HG02610 (cell line): ENCODE data around the gene LINC01488.

Experiments
- ATAC-seq: cut with Tn5 transposase; IDR thresholded peaks from one replicate; pipeline ENCODE4 v1.9.1; 2021; ENCODE audit warnings: mild to moderate bottlenecking, moderate library complexity; ENCODE audit not compliant: unreplicated experiment

LINC01488 gene

DNA sequence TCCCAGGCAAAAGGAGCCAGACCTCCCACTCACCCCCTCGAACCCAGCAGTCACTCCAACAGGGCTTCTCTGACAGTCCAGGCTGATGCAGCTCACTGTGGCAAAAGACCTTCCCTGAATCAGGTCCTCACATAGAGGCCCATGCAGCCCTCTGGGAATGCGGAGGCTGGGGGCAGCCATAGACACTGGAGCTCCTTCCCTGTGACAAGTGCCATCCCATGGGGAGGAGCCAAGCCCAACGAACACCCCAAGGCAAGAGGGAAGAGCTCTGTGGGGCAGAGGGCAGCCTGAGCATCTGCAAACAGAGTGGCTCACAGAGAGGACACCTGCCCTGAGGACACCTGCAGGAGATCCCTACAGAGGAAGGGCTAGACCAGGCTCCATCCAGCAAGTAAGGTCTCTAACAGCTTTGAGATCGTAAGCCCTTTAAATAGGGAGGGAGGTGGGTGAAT lies at the start of gene LINC01488:
LINC01488 (plus strand) TSS at position 271 of the 452 bp plus-strand sequence.
- no peak for ATAC-seq

DNA sequence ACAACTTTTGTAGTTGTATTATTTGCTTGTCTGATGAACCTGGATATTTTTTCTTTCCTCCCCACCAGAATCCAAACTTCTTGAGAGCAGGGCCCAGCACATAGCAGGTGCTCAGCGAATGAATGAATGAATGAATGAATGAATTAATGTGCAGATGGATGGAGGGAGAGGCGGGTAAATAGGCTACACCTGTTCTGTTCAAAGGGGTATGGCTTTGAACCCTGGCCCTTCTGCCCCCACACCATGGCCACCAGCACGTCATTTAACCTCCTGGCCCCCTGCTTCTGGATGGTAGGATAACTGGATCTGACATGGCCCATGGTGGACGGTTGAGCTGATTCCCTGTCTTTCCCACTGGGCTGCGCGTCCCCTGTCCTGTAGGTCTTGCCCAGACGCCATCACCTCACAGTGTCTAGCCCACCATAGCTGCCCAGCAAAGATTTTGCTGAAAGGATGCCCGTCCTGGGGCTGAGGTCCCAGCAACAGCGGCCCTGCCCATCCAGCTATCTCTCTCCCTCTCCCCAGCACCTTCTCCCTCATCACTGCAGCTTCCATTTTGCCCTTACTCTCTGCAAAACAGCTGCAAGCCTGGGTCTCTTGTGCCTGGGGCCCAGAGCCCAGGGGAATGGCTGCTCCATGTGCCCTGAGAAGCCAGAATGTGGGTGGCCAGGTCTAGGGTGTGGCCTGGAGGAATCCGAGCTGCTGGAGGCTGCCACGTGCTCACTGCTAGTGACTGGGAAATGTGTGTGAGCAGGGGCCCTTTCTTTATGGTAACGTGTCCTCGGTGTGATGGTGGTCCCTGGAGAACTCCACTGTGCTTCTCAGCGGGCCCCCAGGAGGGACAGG lies 49.3 kb upstream of the LINC01488 start:
- no peak for ATAC-seq

DNA sequence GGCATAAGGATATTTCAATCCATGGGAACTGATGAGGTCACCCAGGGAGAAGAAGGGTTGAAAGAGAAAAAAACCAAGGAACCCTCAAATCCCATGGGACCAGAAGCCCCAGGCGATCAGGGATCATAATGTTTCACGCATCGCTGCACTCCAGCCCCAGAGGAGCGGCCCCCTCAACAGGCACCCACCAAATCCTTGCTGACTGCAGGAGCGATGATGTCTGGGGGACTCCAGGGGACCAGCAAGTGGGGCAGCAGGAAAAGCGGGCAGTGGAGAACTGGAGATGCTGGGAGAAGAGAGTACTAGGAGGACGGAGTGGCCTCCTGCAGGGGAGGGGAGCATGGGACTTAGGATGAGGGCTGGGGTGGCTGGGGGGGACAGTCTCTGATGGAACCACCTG lies 47.7 kb upstream of the LINC01488 start:
- no peak for ATAC-seq

DNA sequence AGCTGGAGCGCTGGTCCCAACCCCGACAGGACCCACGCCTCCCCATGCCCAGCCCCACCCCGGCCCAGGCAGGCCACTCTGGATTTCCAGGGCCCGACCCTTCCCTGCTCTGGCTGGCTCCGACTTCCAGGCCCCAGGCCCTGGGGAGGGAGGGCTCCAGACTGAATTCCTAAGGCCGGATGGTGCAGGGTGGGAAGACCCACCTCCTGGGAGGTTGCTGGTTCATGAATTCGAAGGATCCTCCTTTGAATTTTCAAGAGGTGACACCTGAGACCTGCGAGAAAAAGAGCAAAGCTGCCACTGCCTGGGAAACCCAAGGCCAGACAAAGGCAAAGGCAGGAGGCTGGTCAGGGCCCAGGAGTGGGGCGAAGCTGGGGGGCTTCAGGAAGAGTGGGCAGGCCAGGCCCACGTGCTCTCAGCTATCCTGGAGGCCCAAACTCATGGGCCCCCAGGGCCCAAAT lies 47.0 kb upstream of the LINC01488 start:
- no peak for ATAC-seq

DNA sequence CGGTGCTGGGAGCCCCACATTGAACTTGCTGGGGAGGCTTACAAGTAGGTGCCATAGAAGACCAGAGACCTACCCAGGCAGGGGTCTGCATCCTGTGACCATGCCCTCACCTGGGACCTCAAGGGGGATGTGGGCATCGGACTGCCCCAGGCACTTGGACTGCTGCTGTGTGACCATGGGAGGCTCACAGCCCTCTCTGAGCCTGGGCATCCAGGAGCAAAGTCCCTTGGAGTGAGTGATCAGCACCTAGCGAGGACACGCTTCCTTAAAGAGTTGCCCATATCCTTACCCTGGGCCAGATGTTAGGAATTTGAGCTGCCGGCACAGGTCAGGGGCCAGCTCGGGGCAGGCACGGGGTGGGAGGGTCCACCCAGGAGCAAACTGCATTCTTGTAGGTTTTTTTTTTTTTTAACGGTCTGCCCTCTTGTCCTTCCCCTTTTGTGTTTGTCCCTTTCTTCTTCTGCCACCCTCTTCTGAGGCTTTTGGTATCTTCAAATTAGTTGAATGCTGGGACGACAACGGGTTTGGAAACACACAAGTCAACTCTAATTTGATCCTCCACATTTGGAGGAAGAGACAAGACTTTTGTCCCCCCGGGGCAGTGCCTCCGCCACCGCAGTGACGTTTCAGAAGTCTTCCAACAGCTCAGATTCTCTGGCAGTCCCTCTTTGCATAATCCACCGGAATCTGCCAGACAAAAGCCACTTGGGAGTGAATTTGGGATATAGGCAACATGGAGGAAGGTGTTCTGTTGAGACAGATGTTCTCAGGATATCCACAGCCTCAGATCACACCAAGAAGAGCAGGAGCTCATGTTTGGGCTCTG lies 46.1 kb upstream of the LINC01488 start:
- ATAC-seq: no peak

DNA sequence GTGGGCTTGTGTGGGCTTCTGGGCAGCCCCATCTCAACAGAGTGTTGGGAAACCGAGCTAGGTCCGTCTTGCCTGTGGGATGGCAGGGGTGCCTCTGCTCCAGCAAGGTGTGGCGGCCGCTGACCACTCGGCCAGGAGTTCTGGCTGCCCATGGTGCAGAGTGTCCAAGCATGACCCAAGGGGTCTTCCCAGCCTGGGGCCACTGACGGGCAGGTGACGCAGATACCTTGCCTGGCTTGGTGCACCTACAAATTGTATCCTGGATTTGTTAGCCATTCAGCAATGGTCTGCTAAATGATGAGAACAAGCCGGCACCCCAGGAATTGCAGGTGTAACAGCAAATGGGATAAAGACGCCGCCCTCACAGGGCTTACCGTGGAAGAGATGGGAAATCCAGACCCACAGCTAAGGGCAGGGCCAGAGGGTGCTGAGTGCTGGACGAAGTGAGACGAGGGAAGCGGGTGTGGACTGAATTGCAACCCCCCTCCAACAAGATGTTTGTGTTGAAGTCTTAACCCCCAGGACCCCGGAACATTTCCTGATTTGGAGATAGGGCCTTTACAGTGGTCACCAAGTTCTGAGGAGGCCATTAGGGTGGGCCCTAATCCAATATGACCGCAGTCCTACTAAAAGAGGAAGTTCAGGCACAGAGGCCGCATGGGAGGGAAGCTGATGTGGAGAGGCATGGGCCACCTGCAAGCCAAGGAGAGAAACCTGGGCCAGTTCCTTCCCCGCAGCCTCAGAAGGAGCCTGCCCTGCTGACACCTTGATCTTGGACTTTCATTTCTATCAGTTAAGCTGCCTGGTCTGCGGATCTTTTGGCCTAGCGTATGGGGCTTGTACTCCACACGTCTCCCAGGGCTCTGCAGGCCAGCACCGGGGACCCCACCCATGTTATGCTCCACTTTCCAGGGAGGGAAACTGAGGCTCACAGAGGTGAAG lies 45.2 kb upstream of the LINC01488 start:
- no peak for ATAC-seq

DNA sequence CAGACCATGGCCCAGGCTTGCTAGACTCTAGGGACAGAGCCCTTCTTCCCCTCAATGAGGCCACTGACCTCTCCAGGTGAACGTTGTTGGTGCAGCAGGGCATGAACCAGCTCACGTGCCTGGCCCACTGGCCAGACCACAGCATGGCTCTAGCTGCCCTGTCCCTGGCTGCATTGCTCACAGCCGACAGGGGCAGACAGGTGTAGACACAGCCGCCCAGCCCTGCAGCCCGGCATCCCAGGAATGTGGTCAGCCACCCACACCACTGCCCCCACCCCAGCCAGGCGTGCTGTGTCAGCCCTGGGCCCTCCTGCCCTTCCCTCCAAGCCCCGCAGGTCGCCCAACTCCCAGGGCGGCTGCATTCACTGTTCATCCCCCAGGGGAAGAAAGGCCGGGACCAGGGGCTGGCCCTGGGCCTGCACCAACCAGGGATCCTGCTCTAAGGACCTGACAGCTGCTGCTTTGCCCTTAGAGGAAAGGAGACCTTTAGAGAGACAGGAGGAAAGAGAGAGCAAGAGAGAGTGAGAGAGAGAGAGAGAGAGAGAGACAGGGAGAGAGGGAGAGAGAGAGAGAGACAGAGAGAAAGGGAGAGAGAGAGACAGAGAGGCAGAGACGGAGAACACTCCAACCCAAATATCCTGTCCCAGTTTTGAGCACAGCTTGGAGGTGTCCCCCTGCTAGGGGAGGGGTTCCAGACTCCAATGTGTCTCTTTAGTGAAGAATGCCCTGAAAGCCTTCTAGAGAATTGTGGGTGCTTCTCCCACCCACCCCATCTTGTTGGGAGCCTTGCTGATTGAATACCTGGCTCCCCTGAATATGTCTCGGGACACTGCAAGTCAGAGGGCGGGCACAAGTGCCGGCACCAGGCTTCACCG lies 44.2 kb upstream of the LINC01488 start:
- ATAC-seq: no peak

DNA sequence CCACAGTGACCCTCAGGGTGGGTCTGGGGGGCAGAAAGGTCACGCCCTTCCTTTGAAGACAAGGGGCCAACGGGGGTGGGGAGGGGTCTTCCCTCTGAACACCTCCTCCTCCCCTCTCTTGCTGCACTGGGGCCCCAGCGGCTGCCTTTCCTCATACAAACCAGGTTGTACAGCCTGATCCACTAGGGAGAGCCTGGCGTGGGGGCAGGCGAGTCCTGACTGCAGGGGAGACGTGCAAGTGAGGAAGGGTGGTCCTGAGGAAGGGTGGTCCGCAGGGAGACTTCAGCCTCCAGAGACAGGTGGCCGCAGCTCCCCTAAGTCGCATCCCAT lies 43.6 kb upstream of the LINC01488 start:
- no peak for ATAC-seq

DNA sequence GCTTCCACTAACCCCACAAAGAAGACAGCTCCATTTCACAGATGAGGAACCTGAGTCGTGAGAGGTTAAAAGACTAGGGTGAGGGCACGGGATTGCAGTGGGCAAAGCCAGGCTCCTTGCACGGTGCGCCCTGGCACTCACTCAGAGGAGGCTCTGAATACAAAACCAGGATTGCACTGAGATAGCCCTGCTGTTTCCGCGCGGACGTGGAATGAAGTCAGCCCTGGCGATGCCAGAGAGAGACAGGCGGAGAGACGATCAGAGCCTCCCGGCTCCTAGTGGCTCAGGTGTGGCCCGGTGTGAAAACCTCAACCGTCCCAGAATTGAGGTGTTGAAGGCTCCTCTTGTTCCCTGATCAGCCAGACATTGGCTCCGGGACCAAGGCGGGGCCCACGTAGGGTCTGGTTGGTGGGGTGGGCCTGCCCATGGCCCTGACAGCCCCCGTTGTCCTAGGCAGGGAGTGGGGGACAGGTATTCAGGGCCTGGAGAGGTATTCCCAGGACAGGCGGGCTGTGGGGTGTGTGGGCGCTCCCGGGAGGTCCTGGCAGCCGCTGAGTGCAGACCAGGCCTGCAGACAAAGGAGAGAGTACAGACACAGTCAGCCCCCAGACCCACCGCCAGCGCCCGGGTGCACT lies 43.1 kb upstream of the LINC01488 start:
- no peak for ATAC-seq

DNA sequence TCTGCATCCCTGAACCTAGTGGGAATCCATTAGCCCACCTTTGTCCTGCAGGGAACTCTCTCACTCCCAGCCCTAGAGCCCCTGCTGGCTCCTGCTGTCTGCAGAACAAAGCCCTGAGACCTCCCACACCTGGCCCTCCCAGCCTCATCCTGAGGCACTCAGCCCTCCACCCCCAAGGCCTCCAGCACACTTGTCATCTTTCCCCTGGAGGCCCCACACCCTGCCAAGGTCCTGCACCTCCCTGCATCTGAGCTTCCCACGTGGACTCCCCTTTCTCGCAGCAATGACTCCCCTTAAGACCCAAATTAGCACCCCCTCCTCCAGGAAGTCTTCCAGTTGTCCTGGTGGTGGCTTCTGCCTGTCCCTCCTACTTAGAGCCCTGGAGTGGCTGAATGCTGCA lies 42.3 kb upstream of the LINC01488 start:
- ATAC-seq: no peak

DNA sequence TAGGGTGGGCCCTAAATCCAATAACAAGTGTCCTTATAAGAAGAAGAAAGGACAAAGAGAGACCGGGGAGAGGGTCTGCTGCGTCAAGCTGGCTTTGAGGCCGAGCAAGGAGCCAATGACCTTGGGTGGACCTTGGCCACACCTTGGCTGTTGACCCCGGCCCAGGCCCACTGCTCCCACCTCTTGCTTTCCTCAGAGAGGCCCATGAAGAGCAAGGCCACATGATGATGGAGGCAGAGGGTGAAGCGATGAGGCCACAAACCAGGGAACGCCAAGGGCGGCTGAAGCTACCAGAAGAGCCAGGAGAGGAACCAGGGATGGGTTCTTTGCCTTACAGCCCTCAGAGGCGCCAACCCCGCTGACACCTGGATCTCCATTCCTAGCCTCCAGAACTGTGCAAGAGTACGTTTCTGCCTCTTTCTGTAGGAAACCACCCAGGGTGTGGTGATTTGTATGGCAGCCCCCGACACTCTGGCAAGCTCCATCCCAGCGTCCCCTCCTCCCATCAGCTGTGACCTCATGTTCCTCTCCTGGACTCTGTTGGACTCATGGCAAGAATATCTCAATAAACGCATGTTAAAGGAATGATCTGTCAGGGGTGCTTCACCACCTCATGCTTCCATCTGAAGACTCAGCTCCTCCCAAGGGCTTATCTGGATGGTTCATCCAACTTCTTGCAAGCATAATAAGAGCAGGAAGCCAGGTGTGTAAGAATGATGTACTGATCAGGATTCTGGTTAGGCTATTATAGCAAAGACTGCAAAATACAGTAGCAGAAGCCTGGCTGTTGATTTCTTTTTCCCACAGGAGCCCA lies 41.6 kb upstream of the LINC01488 start:
- ATAC-seq: no peak

DNA sequence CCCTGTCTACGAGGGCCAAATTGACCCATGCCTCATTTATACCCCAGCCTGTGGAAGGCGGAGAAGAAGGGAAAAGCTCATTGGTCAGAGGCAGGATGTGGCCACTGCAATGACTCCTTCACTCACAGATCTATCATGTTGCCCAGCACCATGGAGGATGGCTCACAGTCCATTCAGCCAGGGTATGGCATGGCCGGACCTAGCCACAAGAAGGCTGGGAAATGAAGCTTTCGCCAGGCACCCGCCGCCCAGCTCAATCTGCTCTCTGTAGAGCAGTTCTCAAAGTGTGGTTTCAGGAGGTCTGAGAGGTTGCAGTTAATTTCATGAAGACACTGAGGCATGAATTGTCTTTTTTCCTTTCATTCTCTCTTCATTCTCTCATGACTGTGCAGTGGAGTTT lies 40.6 kb upstream of the LINC01488 start:
- no peak for ATAC-seq

DNA sequence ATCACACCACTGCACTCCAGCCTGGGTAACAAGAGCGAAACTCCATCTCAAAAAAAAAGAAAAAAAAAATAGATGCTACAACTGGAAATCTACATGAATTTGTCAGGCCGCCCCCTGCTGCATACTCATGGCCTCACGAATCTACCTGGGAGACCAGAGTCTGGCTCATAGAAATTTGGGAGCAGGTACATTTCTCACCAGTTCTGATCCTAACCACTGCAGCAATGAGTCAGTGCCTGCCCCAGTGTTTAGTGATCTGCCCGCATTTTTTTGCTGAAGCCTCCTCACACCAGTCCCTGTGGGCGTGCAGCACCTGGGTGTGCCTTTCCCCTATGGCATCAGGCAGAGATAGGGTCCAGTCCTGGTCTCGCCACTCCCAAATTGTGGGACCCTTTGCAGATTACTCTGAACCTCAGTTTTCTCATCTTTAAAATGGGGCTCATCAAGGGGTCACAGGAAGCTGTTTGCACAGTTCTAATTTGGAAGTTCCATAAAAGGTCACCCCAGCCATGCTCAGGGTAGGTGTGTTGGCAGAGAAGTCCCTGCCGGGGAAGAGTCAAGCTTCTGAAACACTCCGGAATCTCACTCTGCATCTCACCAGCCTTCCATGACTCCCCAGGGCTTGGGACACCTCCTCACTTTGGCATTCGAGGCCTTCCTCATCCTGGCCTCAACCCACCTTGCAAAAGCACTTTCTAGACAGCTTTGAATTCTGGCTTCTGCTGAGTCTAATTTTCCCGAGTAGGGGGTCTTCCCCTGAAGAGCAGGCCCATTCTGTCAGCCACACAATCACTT lies 39.3 kb upstream of the LINC01488 start:
- no peak for ATAC-seq

DNA sequence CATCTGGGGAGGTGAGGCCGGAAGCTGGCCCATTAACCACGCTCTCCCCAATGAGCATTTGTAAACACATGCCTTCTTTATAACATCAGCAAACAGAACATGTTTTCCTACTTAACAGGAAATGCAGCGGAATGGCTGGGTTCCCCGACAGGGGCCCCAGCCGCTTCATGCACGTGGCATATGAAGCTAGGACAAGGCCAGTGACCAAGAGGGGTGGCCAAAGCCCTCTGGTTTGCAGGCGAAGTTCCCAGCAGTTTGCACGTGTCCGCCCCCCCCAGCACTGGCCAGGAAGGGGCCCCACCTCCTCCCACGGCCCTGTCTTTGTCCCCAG lies 38.7 kb upstream of the LINC01488 start:
- ATAC-seq: no peak

DNA sequence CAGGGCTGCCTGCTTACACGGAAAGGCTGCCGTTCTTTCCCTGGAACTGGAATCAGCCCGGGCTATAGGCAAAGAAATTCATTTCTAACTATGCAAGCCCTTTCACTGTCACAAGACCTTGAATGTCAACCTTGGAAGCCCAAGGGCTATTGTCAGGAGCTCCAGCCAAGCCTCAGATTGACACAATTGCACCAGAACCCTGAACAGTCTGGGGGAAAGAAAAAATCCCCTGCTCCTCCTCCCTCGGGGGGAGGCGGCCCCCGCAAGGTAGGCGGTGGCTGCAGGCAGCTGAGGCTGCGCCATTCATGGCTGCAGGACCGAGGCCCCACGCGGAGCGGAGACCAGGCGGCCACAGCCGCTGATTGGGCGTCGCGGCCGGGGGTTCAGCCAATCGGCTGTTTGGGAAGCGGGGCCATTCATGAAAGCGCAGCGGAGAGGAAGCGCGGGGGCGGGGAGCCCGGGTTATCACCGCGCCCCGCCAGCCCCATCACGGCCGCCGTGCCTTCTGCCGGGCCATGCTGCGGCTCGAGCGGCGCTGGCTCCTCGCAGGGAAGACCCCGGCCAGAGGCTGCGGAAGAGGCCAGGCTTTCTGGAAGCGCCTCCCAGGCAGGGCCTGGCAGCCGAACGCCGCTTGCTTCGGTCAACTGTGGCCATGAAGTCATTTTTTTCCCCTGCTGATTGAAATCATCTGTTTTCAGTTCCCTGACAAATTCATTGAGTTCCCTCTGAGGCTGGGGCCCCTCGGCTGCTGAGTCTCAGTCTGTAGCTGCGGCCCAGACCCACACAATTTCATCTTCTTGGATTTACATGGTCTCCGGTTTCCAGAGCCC lies 38.1 kb upstream of the LINC01488 start:
- peak; percentile 72 for ATAC-seq

DNA sequence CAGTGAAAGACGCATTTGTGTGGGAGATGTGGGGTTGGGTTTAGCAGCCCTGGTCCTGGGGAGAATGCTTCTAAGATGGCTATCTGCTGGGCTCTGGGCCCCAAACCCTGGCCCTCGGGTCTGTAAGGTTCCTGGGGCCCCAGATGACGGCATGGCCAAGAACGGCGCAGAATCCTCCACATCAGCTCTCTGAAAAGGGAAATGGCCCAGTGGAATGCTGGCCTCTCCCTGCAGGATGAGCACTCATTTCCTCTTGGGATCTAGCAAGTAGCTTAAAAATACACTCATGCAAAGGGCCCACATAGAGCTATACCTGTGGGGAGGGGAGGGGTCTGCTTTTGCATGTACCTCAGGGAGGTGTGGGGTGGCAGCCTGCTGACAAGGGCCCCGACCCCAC lies 37.5 kb upstream of the LINC01488 start:
- no peak for ATAC-seq
